K562 (cell line): ENCODE data around the gene TIAL1. TPM values are rescaled to one million over a fixed set of nuclear protein-coding genes. Genes with fewer than 3 reads are reported as not detected.

Experiments used
- CEBPB ChIP-seq: fragments of 450-650 bp; IDR thresholded peaks from 2 replicates; pipeline ENCODE4 v1.6.1; 2016; ENCODE audit warnings: missing genetic modification characterization, missing compliant biosample characterization
- RAD21 ChIP-seq, 2 experiments: fragments of 250-450 bp in 1 of 2; fragments of 450-650 bp in 1 of 2; sonication (Bioruptor Pico) in 1 of 2; formaldehyde crosslinking in 1 of 2; IDR thresholded peaks in 1 of 2; conservative IDR thresholded peaks in 1 of 2; 2 replicates each; pipeline versions ENCODE4 v1.4.0 to v1.8.0; 2020 to 2022; ENCODE audit warnings: mild to moderate bottlenecking in 2 of 2, moderate library complexity in 1 of 2
- RREB1 ChIP-seq: fragments of 250-450 bp; sonication (Bioruptor Pico); IDR thresholded peaks from 2 replicates; pipeline ENCODE4 v1.4.0; 2020
- ZNF316 ChIP-seq: fragments of 450-650 bp; IDR thresholded peaks from 2 replicates; pipeline ENCODE4 v1.6.1; 2016
- polyA plus RNA-seq, 8 experiments: library from polyadenylated mRNA; depleted of rRNA in 4 of 8; stranded (reverse) in 5 of 8; unstranded in 3 of 8; fragments of >200 nt; fragmentation: Nextera tagmentation in 2 of 8; fragmentation: Illumina TruSeq in 1 of 8; extraction: Ambion mirVana in 2 of 8; extraction: Trizol in 1 of 8; gene quantifications; 2 replicates each; pipeline versions ENCODE4 v1.2.1 to v1.2.3, GENCODE V29; 2011 to 2014; ENCODE audit warnings: inconsistent platforms in 1 of 8, missing spikeins in 1 of 8
- total RNA-seq, 7 experiments: library from RNA; depleted of rRNA in 6 of 7; stranded (reverse); fragments of >200 nt in 6 of 7; fragmentation: Illumina TruSeq in 2 of 7; extraction: Trizol in 2 of 7; gene quantifications; 2 replicates each; pipeline versions ENCODE4 v1.2.1 to v1.2.3, GENCODE V29; 2011 to 2021; ENCODE audit warnings: low replicate concordance in 1 of 7

TIAL1 gene
- total and polyA plus RNA-seq, 9 of the 15 experiments (the other 6 are each of a cell fraction or from before 2014, with no cell fraction given) = 22.5 to 126 (median 58.2) TPM

DNA sequence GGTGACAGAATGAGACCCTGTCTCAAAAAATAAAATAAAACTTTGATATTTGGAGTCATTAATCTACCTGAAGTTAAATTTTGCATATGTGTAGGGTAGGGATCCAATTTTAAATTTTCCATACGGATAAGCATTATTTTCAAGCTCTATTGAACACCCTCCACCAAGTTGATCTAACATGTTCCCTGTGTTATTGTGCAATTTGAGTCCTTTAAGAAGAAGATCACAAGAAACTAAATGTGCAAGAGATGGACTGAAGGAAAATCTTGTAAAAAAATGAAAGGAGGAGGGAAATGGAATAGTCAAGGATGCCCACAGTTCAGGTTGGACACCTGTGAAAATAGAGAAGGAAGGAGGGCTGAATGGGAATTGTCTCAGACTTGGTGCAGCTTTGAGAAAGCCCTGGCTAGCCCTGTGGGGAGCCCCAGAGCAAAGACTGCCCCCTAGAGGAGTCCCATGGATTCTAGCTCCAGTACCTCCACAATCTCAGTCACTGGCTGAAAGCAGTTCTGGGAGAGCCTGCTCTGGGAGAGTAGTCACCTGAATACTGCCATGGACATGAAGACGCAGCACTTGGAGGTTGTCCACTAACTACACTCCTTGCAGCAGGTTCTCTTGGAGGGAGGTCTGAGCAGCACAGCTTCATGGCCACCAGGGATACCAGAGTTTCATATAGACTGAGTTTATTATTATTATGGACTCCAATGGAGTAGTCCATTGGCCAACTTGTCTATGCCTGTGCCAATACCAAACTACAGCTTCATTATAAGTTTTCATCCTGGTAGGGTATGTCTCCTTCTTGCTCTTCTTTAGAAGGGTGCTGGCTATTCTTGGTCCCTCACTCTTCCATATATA lies 5.7 kb upstream of the TIAL1 start (continued):
- TF ChIP-seq RREB1 (CRISPR knock-in tag) (no peak), ZNF316 (no peak), RAD21 (CRISPR knock-in tag; conservative IDR thresholded peaks at IDR 0.05 in 1 of 2, IDR thresholded peaks at IDR 0.05 in 1 of 2) (peak in 1 of 2 experiments; percentile 47; a peak in 2 of 4 replicates), CEBPB (tag) (peak; percentile 63)
